HL-60 (cell line): ENCODE data around the gene TTC13.

ENCODE experiments used
- DNase-seq, 2 experiments: peaks; one replicate each; pipeline ENCODE4 v3.0.0-alpha.2; 2010 to 2020; ENCODE audit warnings: low read depth in 1 of 2, low spot score in 1 of 2
- H3K27ac ChIP-seq: fragments of 250-450 bp; sonication (Bioruptor Pico); replicated peaks from 2 replicates; pipeline ENCODE4 v1.5.1; 2020; ENCODE audit warnings: mild to moderate bottlenecking, moderate library complexity
- H3K27me3 ChIP-seq: fragments of 250-450 bp; sonication (Bioruptor Pico); 2 replicates; pipeline ENCODE4 v1.5.1; 2021; ENCODE audit warnings: mild to moderate bottlenecking, moderate library complexity; ENCODE audit not compliant: insufficient read depth, poor library complexity, severe bottlenecking
- H3K4me3 ChIP-seq: replicated peaks from 2 replicates; pipeline ENCODE4 v1.5.1; 2011; ENCODE audit warnings: mild to moderate bottlenecking, control low read depth, low read length; ENCODE audit not compliant: insufficient read depth
- GABPA ChIP-seq: IDR thresholded peaks from 2 replicates; pipeline ENCODE4 v1.6.1; 2012; ENCODE audit warnings: low read depth
- POLR2AphosphoS5 ChIP-seq: IDR thresholded peaks from 2 replicates; pipeline ENCODE4 v1.6.1; 2012; ENCODE audit warnings: low read depth
- SPI1 ChIP-seq: IDR thresholded peaks from 2 replicates; pipeline ENCODE4 v1.6.1; 2012; ENCODE audit warnings: low read depth, mild to moderate bottlenecking, borderline replicate concordance
- TF ChIP-seq, protein P1 (sequence below): IDR thresholded peaks from one replicate; pipeline ENCODE4 v1.5.1; 2011; ENCODE audit warnings: low read length, control low read depth, inconsistent platforms; ENCODE audit not compliant: insufficient read depth
- TF ChIP-seq, protein P2 (sequence below): IDR thresholded peaks from 2 replicates; pipeline ENCODE4 v1.6.1; 2012; ENCODE audit warnings: low read depth; ENCODE audit not compliant: insufficient replicate concordance

TTC13 gene

DNA sequence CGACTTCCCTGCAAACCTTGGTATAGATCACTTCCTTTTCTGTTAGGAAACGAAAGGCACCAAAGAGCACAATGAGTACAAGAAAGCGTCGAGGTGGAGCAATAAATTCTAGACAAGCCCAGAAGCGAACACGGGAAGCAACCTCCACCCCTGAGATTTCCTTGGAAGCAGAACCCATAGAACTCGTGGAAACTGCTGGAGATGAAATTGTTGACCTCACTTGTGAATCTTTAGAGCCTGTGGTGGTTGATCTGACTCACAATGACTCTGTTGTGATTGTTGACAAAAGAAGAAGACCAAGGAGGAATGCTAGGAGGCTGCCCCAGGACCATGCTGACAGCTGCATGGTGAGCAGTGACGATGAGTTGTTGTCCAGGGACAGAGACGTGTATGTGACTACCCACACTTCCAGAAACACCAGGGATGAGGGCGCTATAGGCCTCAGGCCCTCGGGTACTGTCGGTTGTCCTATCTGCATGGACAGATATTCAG, 42.9 kb upstream of the TTC13 start:
- Histone ChIP-seq H3K4me3 (no peak overlapping the region), H3K27me3 (no peaks in the 10 kb centered on the region), H3K27ac (no peak overlapping the region)
- TF ChIP-seq POLR2AphosphoS5: no peak
- no peak for DNase-seq

DNA sequence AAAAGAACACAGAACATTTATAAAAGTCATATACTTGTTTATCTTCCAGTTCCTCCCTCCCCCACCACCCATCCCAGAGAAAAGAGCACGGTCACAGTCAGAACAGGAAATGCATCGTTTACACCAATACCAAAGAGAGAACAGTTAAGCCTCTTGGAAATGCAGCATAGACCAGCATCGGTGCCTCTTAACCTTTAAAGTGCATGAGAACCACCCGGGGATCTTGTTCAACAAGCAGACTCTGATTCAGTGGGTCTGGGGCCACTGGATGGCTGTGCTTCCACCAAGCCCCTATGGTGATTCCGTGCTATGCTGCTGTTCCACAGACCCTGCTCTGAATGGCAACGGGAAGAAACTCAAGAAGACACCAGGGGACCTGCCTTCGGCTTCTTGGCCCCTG, 42.2 kb upstream of the TTC13 start:
- TF ChIP-seq SPI1: no peak
- TF ChIP-seq, protein P1, sequence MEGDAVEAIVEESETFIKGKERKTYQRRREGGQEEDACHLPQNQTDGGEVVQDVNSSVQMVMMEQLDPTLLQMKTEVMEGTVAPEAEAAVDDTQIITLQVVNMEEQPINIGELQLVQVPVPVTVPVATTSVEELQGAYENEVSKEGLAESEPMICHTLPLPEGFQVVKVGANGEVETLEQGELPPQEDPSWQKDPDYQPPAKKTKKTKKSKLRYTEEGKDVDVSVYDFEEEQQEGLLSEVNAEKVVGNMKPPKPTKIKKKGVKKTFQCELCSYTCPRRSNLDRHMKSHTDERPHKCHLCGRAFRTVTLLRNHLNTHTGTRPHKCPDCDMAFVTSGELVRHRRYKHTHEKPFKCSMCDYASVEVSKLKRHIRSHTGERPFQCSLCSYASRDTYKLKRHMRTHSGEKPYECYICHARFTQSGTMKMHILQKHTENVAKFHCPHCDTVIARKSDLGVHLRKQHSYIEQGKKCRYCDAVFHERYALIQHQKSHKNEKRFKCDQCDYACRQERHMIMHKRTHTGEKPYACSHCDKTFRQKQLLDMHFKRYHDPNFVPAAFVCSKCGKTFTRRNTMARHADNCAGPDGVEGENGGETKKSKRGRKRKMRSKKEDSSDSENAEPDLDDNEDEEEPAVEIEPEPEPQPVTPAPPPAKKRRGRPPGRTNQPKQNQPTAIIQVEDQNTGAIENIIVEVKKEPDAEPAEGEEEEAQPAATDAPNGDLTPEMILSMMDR: no peak
- TF ChIP-seq POLR2AphosphoS5: no peak
- TF ChIP-seq GABPA: no peak
- TF ChIP-seq, protein P2, sequence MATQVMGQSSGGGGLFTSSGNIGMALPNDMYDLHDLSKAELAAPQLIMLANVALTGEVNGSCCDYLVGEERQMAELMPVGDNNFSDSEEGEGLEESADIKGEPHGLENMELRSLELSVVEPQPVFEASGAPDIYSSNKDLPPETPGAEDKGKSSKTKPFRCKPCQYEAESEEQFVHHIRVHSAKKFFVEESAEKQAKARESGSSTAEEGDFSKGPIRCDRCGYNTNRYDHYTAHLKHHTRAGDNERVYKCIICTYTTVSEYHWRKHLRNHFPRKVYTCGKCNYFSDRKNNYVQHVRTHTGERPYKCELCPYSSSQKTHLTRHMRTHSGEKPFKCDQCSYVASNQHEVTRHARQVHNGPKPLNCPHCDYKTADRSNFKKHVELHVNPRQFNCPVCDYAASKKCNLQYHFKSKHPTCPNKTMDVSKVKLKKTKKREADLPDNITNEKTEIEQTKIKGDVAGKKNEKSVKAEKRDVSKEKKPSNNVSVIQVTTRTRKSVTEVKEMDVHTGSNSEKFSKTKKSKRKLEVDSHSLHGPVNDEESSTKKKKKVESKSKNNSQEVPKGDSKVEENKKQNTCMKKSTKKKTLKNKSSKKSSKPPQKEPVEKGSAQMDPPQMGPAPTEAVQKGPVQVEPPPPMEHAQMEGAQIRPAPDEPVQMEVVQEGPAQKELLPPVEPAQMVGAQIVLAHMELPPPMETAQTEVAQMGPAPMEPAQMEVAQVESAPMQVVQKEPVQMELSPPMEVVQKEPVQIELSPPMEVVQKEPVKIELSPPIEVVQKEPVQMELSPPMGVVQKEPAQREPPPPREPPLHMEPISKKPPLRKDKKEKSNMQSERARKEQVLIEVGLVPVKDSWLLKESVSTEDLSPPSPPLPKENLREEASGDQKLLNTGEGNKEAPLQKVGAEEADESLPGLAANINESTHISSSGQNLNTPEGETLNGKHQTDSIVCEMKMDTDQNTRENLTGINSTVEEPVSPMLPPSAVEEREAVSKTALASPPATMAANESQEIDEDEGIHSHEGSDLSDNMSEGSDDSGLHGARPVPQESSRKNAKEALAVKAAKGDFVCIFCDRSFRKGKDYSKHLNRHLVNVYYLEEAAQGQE: no peak
- no peak overlapping the region for H3K4me3 ChIP-seq
- DNase-seq: no peak
- H3K27me3 ChIP-seq: no peaks in the 10 kb centered on the region
- no peak overlapping the region for H3K27ac ChIP-seq

DNA sequence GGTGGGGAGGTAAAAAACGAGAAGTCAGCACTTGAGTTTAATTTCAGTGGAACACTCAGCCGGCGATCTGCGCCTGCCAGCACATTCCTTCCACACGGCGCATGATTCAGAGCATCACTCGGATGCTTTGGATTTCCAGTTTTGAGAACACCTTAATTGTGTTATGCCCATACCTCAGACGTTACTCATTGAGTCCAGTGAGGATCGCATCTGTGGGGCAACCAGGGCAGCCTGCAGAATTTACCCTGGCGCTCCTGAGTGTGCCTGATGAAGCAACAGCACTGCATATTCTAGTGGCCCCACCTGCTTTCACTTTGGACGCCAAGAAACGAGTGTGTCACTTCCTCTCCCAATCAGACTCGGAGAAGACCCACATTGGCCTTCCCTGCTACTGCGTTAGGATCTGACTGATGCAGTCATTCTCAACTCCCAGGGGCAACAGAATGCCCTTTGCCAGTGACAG, 41.5 kb upstream of the TTC13 start:
- Histone ChIP-seq H3K27me3 (no peaks in the 10 kb centered on the region), H3K4me3 (peak overlapping the region; percentile 5; the same call in 1 of the 2 replicates), H3K27ac (no peak overlapping the region)
- DNase-seq: peak; percentile 47 to 68
- TF ChIP-seq, protein P2: no peak
- TF ChIP-seq, protein P1: no peak
- TF ChIP-seq SPI1: peak; percentile 38

DNA sequence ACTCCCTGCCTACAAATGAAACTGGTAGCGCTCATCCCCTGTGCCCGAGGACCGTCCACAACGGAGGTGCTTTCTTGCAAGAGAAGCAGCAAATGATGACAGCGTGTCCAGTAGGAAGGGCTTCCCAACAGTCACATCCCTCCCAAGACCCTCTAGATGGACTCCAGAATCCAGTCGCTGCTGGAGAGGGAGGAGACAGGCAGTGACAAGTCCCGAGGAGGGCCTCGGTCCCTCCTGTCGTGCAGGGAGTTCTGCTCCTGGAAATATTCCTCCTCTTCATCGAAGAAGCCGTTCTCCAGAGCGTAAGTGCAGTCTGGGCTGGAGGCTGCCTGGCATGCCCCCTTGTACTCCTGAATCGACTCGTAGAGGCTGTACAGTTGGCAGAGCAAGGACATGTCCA, 41.0 kb upstream of the TTC13 start:
- Histone ChIP-seq H3K27me3 (no peaks in the 10 kb centered on the region), H3K4me3 (no peak overlapping the region), H3K27ac (no peak overlapping the region)
- no peak for DNase-seq
- TF ChIP-seq POLR2AphosphoS5: no peak
- TF ChIP-seq, protein P2: no peak
- TF ChIP-seq GABPA: no peak
- TF ChIP-seq SPI1: no peak
- TF ChIP-seq, protein P1: no peak
